T1000 (cell line): ENCODE data around the gene TBC1D21.

Experiments
- DNase-seq: peaks from one replicate; lab custom pipeline; 2025; ENCODE audit warnings: mixed read lengths; lab: John Stamatoyannopoulos, UW

TBC1D21 gene

DNA sequence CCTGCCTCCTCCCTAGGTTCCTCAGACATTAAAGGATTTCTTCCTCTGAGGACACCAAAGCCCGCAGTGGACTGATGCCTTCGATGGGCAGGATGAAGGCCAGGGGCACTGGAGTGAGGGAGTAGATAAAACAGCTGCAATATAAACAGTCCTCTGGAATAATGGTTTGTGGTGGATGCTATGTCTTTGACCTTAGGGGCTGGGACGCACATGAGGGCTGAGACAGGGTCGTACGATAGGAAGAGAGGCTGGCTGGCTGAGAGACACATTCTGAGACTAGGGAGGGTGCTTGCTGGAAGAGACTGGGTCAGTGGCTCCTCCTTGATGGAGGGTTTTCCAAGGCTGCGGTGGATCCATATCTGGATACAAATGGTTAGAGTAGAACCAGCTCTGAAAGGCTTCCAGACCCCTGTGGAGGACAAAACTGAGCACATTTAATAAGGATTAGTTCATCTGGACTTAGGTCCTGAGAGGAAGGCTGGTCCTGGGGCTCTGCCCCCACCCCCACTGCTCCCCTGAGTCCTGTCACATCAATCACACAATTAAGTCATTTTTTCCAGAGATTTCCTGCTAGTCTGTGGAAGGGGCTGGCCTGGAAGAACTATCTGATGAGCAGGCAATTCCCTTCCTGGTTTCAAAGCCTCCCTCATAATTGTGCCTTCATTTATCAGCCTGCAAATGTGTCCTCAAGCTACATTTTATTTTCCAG lies 15.8 kb downstream of the TBC1D21 start:
- no peak for DNase-seq

GRCh38 chr15:73889762-73890124 lies 16.4 kb downstream of the TBC1D21 start:
- no peak for DNase-seq

GRCh38 chr15:73891328-73892315 lies 18.3 kb downstream of the TBC1D21 start:
- no peak for DNase-seq

GRCh38 chr15:73892446-73893226 lies 19.3 kb downstream of the TBC1D21 start:
- no peak for DNase-seq

DNA sequence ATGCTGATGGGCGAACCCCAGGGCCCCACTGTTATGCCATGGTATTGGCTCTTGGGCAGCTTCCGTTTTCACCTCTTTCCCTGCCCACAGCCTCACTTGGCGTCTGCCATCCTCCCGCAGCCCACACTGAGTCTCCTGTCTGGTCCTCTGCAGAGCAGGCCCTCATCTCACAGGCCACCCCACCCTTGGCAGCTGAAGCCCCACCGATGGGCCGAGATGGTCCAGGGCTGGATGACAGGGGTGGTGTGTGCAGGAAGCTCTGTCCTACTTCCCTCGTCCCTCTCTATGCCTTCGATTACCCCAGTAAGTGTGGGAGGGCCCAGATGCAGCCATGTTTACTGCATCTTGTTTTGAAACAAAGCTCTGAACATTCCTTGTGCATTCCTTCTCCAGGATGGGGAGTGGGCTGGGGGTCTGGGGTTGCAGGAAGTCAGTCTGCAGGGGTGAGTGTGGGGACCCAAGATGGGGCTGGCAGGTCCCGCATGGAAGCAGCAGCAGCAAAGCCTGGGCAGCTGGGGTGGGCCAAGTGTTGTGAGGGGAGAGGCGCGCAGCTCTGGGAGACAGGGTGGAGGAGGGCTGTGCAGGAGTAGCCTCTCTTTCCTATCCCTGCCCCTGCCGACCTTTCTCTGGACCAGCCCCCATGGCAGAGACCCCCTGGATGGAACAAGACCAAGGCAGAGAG lies 20.9 kb downstream of the TBC1D21 start:
- no peak for DNase-seq

- DNase-seq: peak; percentile 60
These were observed 24.3 kb downstream of the TBC1D21 start for GRCh38 chr15:73897441-73898261.

- DNase-seq: no peak
These were observed 26.1 kb downstream of the TBC1D21 start for GRCh38 chr15:73899197-73900094.

DNA sequence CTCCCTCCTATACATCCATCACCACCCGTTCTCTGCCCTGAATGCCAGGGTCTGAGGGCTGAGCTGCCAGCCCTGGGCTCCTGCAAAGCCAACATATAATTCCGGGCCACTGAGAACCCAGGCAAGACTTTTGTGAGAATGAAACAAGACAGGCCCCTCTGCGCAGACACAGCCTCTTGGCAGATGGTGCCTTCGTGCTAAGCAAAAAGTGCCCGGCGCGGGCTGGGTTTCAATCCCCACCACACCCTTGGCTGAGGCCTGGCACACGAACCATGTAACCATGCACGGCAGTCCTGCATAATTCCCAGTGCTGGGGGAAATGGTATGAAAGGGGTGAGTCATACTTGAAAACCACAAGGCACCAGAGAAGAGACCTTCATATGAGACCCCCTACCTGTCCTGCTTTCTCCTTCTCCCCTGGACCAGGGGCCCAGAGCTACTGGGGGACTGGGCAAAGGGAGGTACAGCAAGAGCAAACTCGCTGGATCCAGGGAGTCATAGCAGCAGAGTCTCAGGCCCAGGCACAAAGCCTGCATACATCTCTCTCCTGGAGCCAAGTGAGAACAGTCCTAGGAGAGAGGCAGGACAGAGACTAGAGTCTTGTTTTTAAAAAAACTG lies 26.8 kb downstream of the TBC1D21 start:
- no peak for DNase-seq

GRCh38 chr15:73901126-73901810 lies 27.9 kb downstream of the TBC1D21 start:
- no peak for DNase-seq

- DNase-seq: no peak
These were observed 29.0 kb downstream of the TBC1D21 start for GRCh38 chr15:73902121-73903020.

- DNase-seq: no peak
These were observed 30.9 kb downstream of the TBC1D21 start for GRCh38 chr15:73904026-73904815.

DNA sequence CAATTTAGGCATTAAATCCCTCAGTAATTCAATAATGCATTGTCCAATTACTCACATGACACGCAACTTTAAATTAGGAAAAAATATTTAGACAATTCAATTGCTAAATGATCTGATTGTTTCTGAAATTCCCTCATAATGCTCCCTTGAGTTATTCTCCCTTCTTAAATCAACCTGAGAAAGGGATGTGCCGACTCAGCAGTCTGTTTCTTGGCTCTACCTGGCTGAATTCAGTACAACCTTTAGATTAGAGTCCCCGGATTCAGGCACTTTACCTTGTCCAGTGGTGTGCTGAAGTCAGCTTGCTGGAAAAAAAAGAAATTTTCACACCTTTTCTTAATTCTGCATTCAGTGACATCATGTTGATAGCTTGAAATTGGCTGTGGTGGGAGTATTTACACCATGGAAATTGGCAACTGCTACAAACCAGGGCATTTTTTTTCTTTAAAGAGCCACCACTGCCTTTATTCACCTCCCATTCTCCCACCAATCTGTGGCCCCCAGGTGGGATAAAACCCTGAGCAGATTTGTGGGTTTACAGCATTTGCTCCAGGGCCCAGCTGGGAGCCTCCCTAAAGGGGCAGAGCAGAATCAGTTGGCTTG lies 32.0 kb downstream of the TBC1D21 start:
- no peak for DNase-seq

- DNase-seq: no peak
These were observed 33.1 kb downstream of the TBC1D21 start for GRCh38 chr15:73906346-73907034.

- DNase-seq: no peak
These were observed 33.7 kb downstream of the TBC1D21 start for GRCh38 chr15:73907035-73907408.

DNA sequence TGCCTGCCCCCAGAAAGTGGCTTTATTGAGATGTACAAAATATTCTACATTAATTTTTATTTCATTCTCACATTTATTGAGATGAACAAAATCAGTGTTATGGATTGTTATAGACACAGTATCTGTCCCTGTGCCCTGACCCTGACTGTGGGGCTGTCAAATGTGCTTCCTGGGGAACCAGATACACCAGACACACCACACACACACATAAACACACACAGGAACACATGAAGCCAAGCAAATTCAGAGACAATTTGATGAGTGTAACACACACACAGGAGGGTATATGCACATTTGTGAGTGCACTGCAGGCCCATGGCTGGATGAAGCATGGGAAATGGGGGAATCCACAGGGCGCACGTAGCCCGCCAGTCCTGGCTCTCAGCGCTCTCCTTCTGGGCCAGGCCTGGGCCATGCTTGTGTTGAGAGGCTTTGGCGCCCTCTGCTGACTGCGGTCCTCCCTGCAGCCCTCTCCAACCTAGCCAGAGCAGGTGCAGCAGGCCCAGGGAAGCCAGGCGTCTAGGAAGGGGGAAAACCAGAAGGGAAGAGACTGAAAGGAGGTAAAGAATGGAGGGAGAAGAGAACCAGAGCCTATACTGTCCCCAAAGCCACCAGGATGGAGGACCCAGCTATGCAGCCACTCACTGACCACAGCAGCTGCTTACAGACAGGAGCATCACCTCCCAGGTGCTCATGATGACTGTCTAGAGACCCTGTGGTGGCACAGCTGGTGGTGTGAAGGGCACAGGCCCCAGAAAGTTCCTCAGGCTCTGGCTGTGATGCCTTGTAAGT lies 34.9 kb downstream of the TBC1D21 start:
- DNase-seq: no peak
